GM18861 (cell line): ENCODE results near the gene STON1.
"Not testable (repeated sequence)": the region's sequence is repeated elsewhere in the genome, so short reads cannot be mapped to it uniquely, and the experiment has no call there.

Experiments used
- ATAC-seq: cut with Tn5 transposase; IDR thresholded peaks from one replicate; pipeline ENCODE4 v1.9.1; 2021; ENCODE audit not compliant: unreplicated experiment

The STON1 gene

DNA sequence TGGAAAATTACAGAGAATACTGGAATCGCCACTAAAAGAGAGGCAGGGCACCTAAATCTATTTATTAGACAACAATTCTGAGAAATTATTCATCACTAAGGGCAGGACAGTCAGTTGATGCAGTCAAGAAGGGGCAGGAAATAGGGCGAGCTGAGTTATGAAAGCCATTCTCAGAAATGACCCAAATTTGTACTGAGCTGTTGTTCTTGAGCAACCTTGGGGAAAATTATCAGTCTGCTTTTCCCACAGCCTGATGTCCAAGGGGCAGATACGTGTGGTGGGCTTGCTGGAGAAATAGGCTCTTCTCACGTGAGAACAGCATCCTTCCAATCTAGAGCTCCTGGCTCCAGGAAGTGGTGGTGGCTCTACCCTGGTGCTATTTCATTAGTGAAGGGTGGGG lies 38.6 kb downstream of the STON1 start:
- ATAC-seq = no peak

DNA sequence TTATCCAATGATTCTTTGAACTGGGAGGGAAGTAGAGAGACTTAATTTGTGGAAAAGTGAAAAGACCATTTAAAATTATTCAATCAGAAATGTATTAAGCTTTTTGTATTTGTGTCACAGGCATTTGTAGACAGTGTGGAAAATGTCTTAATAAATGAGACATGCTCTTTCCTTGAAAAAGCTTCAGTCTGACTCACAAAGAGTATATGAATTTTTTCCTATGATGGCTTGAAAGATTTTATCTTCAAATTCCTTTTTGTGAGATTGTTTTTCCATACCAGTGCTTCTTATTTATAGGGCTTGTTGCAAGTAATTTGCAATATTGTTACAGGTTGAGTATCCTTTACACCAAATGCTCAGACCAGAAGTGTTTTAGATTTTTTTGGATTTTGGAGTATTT lies 39.5 kb downstream of the STON1 start:
- no peak for ATAC-seq

DNA sequence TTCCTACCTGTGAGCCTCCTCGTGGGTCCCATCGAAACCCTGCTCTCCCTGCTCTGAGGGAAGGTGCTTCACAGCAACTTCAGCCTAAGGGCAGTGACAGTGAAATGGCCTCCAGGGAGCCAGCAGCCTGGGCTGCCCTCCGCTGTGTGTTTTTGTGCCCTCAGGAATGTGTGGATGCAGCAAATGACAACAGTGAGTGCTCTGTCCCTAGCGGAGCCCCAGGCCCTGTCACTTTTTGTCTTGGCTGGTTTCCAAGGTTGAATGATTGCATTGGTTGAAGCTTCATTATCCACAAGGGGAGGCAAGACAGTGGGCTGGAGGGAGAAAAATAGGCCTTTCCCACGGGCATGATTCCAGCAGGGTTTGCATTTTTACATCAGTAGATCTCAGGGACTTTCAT lies 42.9 kb downstream of the STON1 start:
- no peak for ATAC-seq

DNA sequence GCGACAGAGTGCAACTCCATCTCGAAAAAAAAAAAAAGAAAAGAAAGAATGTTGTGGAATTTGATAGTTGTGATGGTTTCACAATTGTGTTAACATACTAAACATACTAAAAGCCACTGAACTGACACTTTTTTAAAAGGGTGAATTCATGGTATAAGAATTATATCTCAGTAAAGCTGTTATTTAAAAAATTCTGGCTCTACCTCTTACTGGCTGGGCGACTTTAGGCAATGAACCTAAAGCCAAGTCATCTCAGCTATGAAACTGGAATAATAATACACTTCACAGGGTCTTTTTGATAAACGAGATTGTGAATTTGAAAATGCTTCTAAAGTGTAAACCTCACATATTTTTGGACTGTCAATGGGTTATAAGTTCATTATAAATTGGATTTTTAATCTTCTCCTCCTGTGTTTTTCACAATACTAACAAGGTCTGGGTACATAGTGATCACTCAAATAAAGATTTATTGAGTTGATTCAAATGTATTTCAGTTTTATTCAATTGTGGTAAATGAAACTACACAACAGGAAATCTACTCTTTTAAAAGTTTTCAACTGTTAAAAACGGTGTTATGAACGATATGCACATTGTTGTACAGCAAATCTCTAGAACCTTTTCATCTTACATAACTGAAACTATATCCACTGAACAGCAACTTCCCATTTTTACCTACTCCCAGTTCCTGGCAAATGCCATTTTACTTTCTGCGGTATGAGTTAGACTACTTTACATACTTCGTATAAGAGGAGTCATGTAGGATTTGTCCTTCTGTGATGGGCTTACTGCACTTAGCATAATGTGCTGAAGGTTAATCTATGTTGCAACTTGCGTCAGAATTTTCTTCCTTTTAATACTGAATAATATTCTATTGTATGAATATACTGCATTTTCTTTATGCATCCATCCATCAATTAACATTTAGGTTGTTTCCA lies 44.7 kb downstream of the STON1 start:
- no peak for ATAC-seq

DNA sequence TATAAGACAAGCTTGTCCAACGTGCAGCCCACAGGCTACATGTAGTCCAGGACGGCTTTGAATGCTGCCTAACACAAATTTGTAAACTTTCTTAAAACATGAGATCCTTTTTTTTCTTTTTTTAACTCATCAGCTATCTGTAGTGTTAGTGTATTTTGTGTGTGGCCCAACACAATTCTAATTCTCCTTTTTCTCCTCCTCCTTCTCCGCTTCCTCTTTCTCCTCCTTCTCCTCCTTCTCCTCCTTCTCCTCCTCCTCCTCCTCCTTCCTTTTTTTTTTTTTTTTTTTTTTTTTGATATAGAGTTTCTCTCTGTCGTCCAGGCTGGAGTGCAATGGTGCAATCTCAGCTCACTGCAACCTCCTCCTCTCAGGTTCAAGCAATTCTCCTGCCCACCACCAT lies 48.4 kb downstream of the STON1 start:
- no peak for ATAC-seq

DNA sequence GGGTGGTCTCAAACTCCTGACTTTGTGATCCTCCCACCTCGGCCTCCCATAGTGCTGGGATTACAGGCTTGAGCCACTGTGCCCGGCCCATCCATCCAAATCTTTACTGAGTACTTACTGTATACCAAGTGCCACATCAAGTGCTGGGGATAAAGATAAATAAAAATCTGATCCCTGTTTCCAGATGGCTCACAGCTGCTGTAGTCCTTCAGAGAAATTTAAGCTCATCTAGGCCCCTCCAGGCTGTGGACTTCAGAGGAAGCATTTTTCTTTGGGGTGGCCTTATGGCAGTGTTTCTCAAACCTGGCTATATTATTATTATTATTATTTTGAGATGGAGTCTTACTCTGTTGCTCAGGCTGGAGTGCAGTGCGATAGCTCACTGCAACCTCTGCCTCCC lies 54.0 kb downstream of the STON1 start:
- ATAC-seq = no peak

DNA sequence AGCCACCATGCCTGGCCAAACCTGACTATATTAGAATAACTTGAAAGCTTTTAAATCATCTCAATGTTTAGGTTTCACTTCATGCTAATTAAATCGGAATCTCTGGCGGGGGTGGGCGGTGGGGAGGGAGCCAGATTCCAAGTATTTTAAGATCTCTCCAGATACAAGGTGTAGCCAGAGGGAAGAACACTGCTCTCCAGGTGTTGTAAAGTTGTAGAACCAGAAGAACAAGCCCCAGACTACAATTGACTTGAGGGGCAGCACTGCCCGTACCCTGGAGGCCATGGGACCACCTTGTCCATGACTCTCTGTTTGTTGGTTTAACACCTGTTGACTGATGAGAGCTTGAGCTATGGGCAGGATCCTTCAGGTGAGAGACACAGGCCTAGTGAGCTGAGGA lies 54.6 kb downstream of the STON1 start:
- ATAC-seq = no peak

DNA sequence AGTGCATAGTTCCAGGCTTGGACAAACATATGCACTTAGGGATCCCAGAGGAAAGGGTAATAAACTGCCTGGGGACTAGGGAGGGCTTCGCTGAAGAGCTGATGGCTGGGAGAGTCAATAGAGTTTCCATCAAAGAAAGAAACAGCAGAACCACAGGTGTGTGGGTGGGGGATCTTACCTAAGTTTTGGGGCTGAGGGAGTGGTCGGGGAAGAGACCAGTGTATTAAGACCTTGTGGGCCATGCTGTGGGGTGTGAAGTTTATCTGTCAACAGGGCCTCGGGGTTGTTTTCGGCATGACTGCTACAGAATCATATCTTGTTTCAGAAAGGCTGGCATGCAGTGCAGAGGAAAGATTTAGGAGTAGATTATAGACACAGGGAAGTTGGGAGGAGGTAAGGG lies 56.5 kb downstream of the STON1 start:
- no peak for ATAC-seq

DNA sequence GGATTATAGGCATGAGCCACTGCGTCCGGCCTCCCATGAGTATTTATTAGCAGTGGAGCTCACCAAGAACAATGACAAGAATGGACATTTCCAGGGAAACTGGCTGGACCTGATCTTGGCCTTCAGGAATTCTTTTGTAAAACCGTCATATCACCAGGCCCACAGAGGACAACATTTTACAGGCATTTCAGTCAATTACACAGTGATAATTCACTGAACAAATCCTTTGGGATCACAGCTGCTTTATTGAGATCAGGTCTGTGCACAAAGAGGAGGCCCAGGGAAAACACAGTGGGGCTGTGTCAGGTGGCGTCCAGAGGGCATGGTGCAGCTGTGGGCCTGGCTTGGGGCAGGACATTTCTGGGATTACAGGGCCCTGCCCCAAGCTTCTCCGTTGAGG lies 57.6 kb downstream of the STON1 start:
- ATAC-seq = no peak

DNA sequence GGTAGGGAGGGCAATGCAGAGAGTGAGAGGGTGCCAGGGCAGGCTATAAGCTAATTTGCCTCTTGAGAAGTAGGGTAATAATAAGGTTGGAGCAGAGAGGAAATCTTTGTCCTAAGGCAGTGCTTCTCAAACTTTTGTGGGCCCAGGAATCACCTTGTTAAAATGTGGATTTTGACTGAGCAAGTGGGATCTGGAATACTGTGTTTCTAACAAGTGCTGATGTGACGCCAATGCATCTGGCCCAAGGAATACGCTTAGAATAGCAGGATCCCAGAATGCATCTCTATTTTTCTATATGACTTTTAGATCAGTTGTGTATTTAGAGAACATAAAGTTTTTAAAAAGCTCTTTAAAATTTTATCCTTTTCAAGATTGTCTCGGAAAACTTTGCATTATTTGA lies 58.0 kb downstream of the STON1 start:
- ATAC-seq = no peak

DNA sequence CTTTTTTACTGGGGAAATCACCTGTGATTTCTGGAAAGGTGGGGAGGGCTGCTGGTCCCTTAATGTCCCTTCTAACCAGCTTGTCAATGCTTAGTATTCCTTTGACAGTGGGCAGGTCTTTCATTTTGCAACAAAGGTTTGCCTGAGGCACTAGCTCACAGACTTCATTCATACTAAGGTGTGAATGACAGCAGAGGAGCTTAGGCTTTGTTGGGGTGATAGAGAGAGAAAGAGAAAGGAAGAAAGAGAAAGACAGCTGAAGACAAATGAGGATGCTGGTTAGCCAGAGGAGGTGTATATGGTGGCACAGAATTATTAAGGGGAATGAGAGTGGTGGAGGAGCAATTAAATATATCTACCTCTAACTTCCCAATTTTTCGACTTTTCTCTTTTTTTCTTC lies 58.8 kb downstream of the STON1 start:
- ATAC-seq = no peak

DNA sequence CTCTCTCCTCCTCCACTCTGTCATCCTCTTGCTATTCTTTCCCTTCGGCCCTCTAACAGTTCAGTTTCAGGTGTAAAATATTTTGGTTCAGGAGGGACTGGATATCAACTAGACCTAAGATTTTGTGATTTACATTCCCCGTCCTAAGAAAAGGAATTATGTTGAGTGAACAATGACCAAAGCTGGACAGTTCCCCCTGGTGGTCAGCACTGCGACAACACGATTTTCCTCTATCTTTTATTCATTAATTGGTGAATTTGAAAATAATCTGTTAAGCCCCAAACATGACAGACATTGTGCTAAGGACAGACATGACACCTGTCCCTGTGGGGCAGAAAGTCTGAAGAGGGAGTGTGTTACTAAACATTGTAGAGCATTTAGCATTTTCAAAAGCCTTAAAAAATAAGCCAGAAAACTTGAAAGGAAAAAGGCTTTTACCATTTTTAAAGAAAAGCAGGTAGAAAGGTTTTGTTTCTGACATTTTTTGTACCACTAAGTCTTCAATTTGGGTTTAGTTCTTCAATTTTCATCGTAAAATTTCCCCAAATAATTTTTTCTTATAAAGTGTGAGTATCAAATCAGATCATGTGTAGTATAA lies 59.3 kb downstream of the STON1 start:
- no peak for ATAC-seq

DNA sequence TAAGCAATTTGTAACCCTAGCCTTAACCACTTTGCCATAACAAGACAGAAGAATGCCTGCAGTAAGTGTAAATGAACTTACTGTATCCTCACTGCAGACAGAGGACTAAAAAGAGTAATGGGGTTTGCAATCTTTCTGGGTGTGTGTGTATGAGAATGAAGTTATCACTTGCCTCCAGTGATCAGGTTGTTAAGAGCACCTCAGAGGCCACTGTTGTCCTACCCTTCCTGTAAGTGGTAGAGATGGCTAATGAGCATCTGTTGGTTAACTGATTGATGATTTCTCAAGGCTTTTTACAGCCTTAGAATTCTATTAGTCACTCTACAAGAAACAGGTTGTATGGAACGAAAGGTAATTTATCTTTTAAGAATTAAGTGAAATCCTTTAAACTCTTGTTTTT lies 60.1 kb downstream of the STON1 start:
- ATAC-seq = no peak

DNA sequence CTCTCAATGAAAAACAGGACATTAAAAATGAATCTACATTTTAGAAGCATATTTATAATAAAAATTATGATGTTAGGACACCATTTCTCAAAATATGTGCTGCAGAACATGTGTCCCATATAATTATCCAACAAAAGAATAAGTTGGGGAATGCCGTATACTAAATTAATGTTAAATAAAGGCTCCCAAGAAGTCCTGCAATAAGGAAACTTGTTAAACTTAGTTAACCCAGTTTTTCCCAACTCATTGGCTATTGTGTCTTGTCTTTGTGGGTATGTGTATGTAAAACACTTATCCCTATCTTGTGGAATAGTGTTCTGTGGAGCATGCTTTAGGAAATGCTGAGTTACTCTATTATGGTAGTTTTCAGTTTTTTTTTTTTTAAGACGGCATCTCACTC lies 62.1 kb downstream of the STON1 start:
- no peak for ATAC-seq

DNA sequence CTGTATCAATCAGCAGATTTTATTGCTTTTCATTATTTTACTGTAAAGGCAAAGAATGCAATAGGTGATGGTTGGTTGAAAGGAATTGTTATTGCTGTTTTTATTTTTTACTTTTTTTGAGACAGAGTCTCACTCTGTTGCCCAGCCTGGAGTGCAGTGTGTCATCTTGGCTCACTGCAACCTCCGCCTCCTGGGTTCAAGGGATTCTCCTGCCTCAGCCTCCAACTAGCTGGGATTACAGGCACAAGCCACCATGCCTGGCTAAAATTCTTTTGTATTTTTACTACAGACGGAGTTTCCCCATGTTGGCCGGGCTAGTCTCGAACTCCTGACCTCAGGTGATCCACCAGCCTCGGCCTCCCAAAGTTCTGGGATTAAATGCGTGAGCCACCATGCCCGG lies 66.8 kb downstream of the STON1 start:
- ATAC-seq = not testable (repeated sequence)

DNA sequence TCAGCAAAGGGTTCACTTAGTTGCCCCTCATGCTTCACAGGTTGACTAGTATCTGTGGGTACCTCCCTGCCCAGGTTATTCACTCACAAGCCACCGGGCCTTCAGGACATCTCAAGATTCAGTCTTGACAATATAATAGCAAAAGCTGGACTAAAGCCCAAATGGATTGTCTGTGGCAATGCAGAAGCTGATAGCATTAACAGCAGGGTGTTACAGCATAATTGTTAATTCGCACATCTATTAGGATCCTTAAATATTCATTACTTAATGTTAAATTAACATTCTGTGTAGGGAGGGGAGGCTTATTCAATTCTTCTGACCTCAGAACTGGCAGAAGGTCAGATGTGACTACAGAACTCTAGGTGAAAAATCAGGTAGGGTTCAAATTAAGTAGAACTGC lies 67.5 kb downstream of the STON1 start:
- ATAC-seq = no peak

DNA sequence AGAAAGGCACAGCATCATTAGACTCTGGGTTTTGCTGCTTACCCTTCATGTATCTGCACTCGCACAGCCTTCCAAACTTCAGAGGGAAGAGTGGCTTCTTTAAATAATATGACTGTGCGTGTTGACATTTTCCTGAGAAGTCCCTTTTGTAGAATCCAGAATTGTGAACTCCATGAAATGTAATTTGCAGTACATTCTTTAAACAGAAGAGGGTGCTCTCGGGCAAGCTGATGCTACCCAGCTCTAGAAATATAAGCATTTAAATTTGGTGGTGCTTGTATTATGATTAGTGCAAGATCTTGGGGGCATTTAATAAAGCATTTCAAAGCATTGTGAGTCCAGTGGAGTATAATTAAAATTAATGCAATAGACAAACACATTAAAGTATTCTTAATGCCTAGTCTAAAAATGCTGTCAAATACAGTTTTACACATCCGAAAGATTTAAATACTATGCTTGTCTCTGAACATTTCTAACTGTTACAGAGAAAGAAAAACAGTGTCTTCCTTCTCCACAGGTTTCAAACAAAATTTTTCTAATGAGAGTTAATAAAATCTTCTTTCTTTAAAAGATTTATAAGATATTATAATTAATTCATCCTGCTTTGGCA lies 70.4 kb downstream of the STON1 start:
- ATAC-seq = no peak

DNA sequence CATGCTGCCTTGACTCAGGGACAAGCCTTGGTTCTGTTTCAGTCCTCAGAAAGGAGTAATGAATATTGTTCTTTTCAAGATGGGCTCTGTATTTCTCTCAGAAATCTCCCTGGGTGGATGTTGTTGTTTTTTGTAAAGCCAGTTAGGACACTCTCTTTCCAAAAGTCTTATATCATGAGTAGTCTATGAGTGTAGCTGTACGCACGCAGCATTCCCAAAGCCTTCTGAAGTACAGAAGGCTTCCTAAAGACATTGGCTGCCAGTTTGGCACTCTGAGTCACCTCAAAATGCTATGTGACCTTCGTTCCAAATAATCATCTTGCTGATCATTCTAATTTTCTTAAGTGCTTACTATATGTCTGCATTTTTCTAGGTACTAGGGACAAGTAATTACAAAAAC lies 71.0 kb downstream of the STON1 start:
- ATAC-seq = no peak

DNA sequence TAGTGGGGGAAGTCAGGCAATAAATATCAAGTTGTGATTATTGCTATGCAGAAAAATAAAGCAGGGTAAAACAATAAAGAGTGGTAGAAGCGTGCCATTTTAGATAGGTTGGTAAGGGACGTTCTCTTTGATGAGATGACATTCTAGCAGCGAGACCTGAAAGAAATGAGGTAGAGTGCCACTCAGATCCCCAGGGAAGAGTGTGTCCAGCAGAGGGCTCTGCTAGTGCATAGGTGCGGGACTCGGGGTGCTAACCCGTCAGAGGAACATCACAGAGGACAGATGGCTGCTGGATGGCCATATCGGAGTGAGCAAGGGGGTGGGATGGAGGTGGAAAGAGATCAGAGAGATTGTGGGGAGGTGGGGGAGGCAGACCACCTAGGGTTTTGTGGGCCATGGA lies 71.4 kb downstream of the STON1 start:
- no peak for ATAC-seq

DNA sequence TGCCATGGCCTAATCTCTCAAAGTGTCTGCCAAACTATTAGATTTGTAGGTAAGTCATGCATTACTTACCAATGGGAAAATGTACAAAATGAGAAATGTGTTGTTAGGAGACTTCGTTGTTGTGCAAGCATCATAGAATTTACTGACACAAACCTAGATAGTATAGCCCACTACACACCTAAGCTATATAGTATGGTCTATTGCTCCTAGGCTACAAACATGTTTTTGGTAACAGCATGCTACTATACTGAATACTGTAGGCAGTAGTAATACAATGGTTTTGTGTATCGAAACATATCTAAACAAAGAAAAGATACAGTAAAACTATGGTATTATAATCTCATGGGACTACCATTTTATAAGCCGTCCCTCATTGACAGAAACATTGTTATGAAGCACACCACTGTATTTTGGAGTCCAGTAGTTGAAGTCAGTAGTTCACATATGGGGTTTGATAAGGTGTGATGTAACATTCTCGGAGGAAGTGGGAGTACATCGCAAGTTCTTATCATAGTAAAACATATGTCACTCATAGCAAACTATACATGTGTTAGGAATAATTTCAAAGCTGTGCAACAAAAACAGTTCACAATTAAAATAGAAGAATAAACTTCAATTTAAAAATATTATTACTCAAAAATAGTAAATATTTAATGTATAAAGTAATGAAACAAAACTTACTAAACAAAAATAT lies 75.7 kb downstream of the STON1 start:
- no peak for ATAC-seq

DNA sequence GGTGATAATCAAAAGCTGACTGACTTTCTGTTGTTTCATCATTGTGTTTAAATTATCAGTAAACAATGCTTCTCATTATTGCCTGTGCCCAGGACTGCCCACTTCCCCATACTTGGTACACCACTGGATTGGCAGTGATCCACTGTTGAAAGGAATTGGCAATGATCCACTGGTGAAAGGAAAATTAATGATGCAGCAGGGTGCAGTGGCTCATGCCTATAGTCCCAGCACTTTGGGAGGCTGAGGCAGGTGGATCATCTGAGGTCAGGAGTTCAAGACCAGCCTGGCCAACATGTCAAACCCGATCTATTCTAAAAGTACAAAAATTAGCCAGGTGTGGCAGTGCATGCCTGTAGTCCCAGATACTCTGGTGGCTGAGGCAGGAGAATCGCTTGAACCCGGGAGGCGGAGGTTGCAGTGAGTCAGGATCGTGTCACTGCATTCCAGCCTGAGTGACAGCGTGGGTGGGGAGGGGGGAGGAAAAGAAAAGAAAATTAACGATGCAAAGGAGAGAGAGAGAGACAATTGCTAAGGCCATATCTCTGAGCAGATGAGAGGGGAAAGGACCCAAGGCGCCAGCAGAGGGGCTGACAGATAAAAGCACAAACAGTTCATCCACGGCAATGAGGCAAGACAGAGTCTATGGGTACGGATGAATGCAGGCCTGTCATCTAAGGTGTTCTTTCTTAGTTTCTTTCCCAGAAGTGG lies 77.5 kb downstream of the STON1 start:
- ATAC-seq = no peak
